ENCODE results near the gene AGBL2.

DNA sequence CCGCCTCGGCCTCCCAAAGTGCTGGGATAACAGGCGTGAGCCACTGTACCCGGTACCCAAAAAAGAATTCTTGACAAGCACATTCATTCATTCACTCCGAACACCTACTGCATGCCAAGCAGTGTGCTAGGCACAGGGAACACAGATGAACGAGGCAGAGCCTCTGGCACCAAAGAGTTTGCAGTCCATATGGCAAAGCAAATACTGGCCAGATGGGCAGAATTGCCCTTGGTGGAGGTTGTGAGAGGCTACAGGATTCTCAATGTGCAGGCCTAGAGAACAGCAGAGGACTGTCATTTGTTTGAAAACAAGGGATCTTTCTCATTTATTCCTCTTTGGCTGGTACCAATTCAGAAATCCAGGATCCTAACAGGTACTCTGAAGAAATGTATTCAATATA is 45.3 kb downstream of the AGBL2 start:
- TF ChIP-seq, protein P1, sequence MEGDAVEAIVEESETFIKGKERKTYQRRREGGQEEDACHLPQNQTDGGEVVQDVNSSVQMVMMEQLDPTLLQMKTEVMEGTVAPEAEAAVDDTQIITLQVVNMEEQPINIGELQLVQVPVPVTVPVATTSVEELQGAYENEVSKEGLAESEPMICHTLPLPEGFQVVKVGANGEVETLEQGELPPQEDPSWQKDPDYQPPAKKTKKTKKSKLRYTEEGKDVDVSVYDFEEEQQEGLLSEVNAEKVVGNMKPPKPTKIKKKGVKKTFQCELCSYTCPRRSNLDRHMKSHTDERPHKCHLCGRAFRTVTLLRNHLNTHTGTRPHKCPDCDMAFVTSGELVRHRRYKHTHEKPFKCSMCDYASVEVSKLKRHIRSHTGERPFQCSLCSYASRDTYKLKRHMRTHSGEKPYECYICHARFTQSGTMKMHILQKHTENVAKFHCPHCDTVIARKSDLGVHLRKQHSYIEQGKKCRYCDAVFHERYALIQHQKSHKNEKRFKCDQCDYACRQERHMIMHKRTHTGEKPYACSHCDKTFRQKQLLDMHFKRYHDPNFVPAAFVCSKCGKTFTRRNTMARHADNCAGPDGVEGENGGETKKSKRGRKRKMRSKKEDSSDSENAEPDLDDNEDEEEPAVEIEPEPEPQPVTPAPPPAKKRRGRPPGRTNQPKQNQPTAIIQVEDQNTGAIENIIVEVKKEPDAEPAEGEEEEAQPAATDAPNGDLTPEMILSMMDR (IDR thresholded peaks at IDR 0.05; ENCODE audit: borderline replicate concordance, extremely low read depth, low read length, poor library complexity, severe bottlenecking), result no peak
- TF ChIP-seq EZH2 (IDR thresholded peaks at IDR 0.05; ENCODE audit: borderline replicate concordance, low read depth, low read length, severe bottlenecking), result no peak
